ENCODE measurements around the gene CCL2. TPM values are rescaled to one million over a fixed set of nuclear protein-coding genes. Genes with fewer than 3 reads are reported as not detected.
"Not testable (repeated sequence)": the region's sequence is repeated elsewhere in the genome, so short reads cannot be mapped to it uniquely, and the experiment has no call there.

The CCL2 gene
- total RNA-seq, 1 experiment from 2014 or later = not detected

GRCh38 chr17:34226744-34227034 lies 28.4 kb upstream of the CCL2 start:
- H3K4me3 ChIP-seq (ENCODE audit: low read length) = no peak overlapping the region
- no TSS peak for BruUV-seq (replicated peaks)
- H3K4me2 ChIP-seq (ENCODE audit: low read length) = no peak overlapping the region
- DNase-seq (no peak), ATAC-seq (no peak)
- intact Hi-C loops (cut with micrococcal nuclease) = no loop called here
- H3K9ac ChIP-seq (ENCODE audit: low read length) = no peak overlapping the region
- H3K4me1 ChIP-seq (ENCODE audit: insufficient read depth, low read length) = no peaks in the 10 kb centered on the region
- H3K36me3 ChIP-seq (ENCODE audit: low read depth, low read length) = no peaks in the 10 kb centered on the region
- no peaks in the 10 kb centered on the region for H3F3A ChIP-seq (ENCODE audit: low read length, unreplicated experiment)
- H3K79me2 ChIP-seq (ENCODE audit: low read length) = no peaks in the 10 kb centered on the region
- TF ChIP-seq CTCF (conservative IDR thresholded peaks at IDR 0.05; ENCODE audit: low read depth, low read length) = no peak
- TF ChIP-seq EZH2 (IDR thresholded peaks at IDR 0.05; ENCODE audit: low read length, unreplicated experiment) = no peak
- H3K27ac ChIP-seq (ENCODE audit: low read length) = no peak overlapping the region
- H3K9me2 ChIP-seq (replicated peaks; ENCODE audit: low read length) = no peaks in the 10 kb centered on the region
- POLR2A ChIA-PET (ENCODE audit: unreplicated experiment) = no interaction called here
- H4K20me1 ChIP-seq (ENCODE audit: low read length) = no peaks in the 10 kb centered on the region
- H3K27me3 ChIP-seq (ENCODE audit: low read length) = no peaks in the 10 kb centered on the region
- CTCF ChIA-PET = no interaction called here
- no peaks in the 10 kb centered on the region for H3K9me3 ChIP-seq (ENCODE audit: low read length)
- no peak overlapping the region for H2AFZ ChIP-seq (ENCODE audit: low read length)

GRCh38 chr17:34227293-34227692 lies 27.8 kb upstream of the CCL2 start:
- intact Hi-C loops (cut with micrococcal nuclease); DNase-seq; H3K4me2 ChIP-seq (ENCODE audit: low read length); H3K9ac ChIP-seq (ENCODE audit: low read length); CTCF ChIA-PET; H3K4me1 ChIP-seq (ENCODE audit: insufficient read depth, low read length); H3K36me3 ChIP-seq (ENCODE audit: low read depth, low read length); ATAC-seq; H3F3A ChIP-seq (ENCODE audit: low read length, unreplicated experiment); H2AFZ ChIP-seq (ENCODE audit: low read length); POLR2A ChIA-PET (ENCODE audit: unreplicated experiment); H3K4me3 ChIP-seq (ENCODE audit: low read length); H3K9me2 ChIP-seq (replicated peaks; ENCODE audit: low read length); H4K20me1 ChIP-seq (ENCODE audit: low read length); H3K27ac ChIP-seq (ENCODE audit: low read length); H3K9me3 ChIP-seq (ENCODE audit: low read length); BruUV-seq (replicated peaks); H3K27me3 ChIP-seq (ENCODE audit: low read length); H3K79me2 ChIP-seq (ENCODE audit: low read length): not testable (repeated sequence)

- ChIA-PET POLR2A (ENCODE audit: unreplicated experiment) (no interaction called here), CTCF (no interaction called here)
- ATAC-seq = no peak
Observed at GRCh38 chr17:34227707-34228106, 27.4 kb upstream of the CCL2 start.

More at GRCh38 chr17:34227707-34228106, 27.4 kb upstream of the CCL2 start:
- Histone ChIP-seq H3K4me3 (ENCODE audit: low read length) (no peak overlapping the region), H3K79me2 (ENCODE audit: low read length) (no peaks in the 10 kb centered on the region), H3K4me2 (ENCODE audit: low read length) (no peak overlapping the region), H3K9me2 (replicated peaks; ENCODE audit: low read length) (no peaks in the 10 kb centered on the region), H3K9me3 (ENCODE audit: low read length) (no peaks in the 10 kb centered on the region), H3K4me1 (ENCODE audit: insufficient read depth, low read length) (no peaks in the 10 kb centered on the region), H3K36me3 (ENCODE audit: low read depth, low read length) (no peaks in the 10 kb centered on the region), H4K20me1 (ENCODE audit: low read length) (no peaks in the 10 kb centered on the region), H3F3A (ENCODE audit: low read length, unreplicated experiment) (no peaks in the 10 kb centered on the region), H3K27ac (ENCODE audit: low read length) (no peak overlapping the region), H3K27me3 (ENCODE audit: low read length) (no peaks in the 10 kb centered on the region), H2AFZ (ENCODE audit: low read length) (no peak overlapping the region), H3K9ac (ENCODE audit: low read length) (no peak overlapping the region)
- DNase-seq = no peak
- intact Hi-C loops (cut with micrococcal nuclease) = no loop called here
- TF ChIP-seq CTCF (conservative IDR thresholded peaks at IDR 0.05; ENCODE audit: low read depth, low read length) (no peak), EZH2 (IDR thresholded peaks at IDR 0.05; ENCODE audit: low read length, unreplicated experiment) (no peak), EZH2phosphoT487 (IDR thresholded peaks at IDR 0.05; ENCODE audit: borderline replicate concordance, low read length) (no peak)
- no TSS peak for BruUV-seq (replicated peaks)

Measured in PC-3 (cell line).